ENCODE measurements around the gene MYL7. TPM values are rescaled to one million over a fixed set of nuclear protein-coding genes. Genes with fewer than 3 reads are reported as not detected.

The MYL7 gene
- total RNA-seq, 4 donors from 2014 or later = not detected

GRCh38 chr7:44114586-44115310 is 26.4 kb downstream of the MYL7 start:
- peaks cover 18 to 28% (median 21%) of the 10 kb centered on the region in 4 donors for H3K4me1 ChIP-seq
- DNase-seq (ENCODE audit: extremely low spot score) = no peak
- H3K9me3 ChIP-seq = no peaks in the 10 kb centered on the region
- H3K27me3 ChIP-seq = no peaks in the 10 kb centered on the region
- no peak for TF ChIP-seq EP300 (IDR thresholded peaks at IDR 0.05)
- TF ChIP-seq POLR2A (IDR thresholded peaks at IDR 0.05; ENCODE audit: low read depth) = no peak
- TF ChIP-seq POLR2AphosphoS5 (IDR thresholded peaks at IDR 0.05) = no peak
- TF ChIP-seq CTCF (IDR thresholded peaks at IDR 0.05) = no peak
- WGBS = 74% methylated on average over 4 of the region's 12 CpGs
- peaks cover 15 to 99% (median 81%) of the 10 kb centered on the region in 4 donors for H3K36me3 ChIP-seq
- no peak overlapping the region for H3K4me3 ChIP-seq
- intact Hi-C loops (cut with DNase I) = no loop called here
- peak overlapping the region in 1 of 4 donors; percentile 46 for H3K27ac ChIP-seq (replicated peaks in 1 of 4)

GRCh38 chr7:44113764-44114354 is 27.3 kb downstream of the MYL7 start:
- Histone ChIP-seq H3K27me3 (no peaks in the 10 kb centered on the region), H3K36me3 (peaks cover 15 to 99% (median 82%) of the 10 kb centered on the region in 4 donors), H3K4me3 (no peak overlapping the region), H3K27ac (replicated peaks in 1 of 4) (no peak overlapping the region), H3K4me1 (peaks cover 11 to 28% (median 14%) of the 10 kb centered on the region in 4 donors), H3K9me3 (no peaks in the 10 kb centered on the region)
- WGBS = 90% methylated on average over 24 of the region's 24 CpGs
- no peak for TF ChIP-seq EP300 (IDR thresholded peaks at IDR 0.05)
- no peak for TF ChIP-seq POLR2AphosphoS5 (IDR thresholded peaks at IDR 0.05)
- TF ChIP-seq POLR2A (IDR thresholded peaks at IDR 0.05; ENCODE audit: low read depth) = no peak
- no peak for TF ChIP-seq CTCF (IDR thresholded peaks at IDR 0.05)
- intact Hi-C loops (cut with DNase I) = no loop called here
- DNase-seq (ENCODE audit: extremely low spot score) = no peak

- H3K9me3 ChIP-seq = no peaks in the 10 kb centered on the region
Measured at GRCh38 chr7:44112997-44113763, 28.0 kb downstream of the MYL7 start.

More at GRCh38 chr7:44112997-44113763, 28.0 kb downstream of the MYL7 start:
- intact Hi-C loops (cut with DNase I) = no loop called here
- Histone ChIP-seq H3K27ac (replicated peaks in 1 of 4) (peak overlapping the region in 1 of 4 donors; percentile 39), H3K36me3 (peaks cover 15 to 100% (median 83%) of the 10 kb centered on the region in 4 donors), H3K27me3 (no peaks in the 10 kb centered on the region), H3K4me3 (no peak overlapping the region), H3K4me1 (peaks cover 11 to 34% (median 15%) of the 10 kb centered on the region in 4 donors)
- DNase-seq (ENCODE audit: extremely low spot score) = no peak
- TF ChIP-seq POLR2AphosphoS5 (IDR thresholded peaks at IDR 0.05) (no peak), CTCF (IDR thresholded peaks at IDR 0.05) (no peak), POLR2A (IDR thresholded peaks at IDR 0.05; ENCODE audit: low read depth) (no peak), EP300 (IDR thresholded peaks at IDR 0.05) (no peak)
- WGBS = 85% methylated on average over 21 of the region's 34 CpGs
